ENCODE data around the gene WDFY4. TPM values are rescaled to one million over a fixed set of nuclear protein-coding genes. Genes with fewer than 3 reads are reported as not detected.

Gene WDFY4
- total RNA-seq, 1 experiment from 2014 or later: 0.22 TPM

DNA sequence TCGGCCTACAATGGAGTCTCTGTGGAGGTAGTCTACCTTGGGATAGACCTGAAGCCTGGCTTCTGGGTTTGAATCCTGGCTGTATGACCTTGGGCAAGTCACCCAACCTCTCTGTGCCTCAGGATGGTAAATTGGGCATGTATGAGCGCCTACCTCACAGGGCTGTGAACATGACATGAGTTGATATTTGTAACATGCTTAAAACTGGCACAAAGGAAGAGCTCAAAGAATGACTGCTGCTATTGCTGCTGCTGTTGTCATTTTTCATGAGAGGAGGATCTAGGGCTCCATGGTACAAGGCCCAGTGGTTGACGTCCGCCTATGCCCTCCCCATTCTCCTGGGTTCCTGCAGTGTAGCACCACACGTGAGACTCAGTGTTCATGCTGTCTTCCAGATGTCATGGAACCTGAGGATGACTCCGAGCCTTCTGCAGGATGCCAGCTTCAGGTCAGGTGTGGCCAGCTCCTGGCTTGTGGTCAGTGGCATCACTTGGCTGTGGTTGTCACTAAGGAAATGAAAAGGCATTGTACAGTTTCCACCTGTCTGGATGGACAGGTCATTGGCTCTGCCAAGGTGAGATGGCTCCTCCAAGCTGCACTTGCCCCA lies 95.0 kb downstream of the WDFY4 start:
- POLR2A ChIA-PET: no interaction called here
- H3K79me2 ChIP-seq (ENCODE audit: insufficient read depth, low read length): no peaks in the 10 kb centered on the region
- no peaks in the 10 kb centered on the region for H3K4me1 ChIP-seq (ENCODE audit: control insufficient read depth in 1 of 2, insufficient read depth in 2 of 2, low read length in 2 of 2)
- no peak overlapping the region for H3K9ac ChIP-seq (ENCODE audit: low read length)
- RAD21 ChIA-PET (ENCODE audit: low non-redundant PET in 1 of 2, low total read pairs in 2 of 2, uncharacterized antibody in 2 of 2, unreplicated experiment in 2 of 2): no interaction called here
- H3K4me3 ChIP-seq (replicated peaks in 1 of 2; ENCODE audit: low read depth in 1 of 2, low read length in 2 of 2): no peak overlapping the region
- no TSS peak for BruUV-seq (replicated peaks)
- H3K27me3 ChIP-seq (ENCODE audit: insufficient read depth, low read length): peaks cover 41% of the 10 kb centered on the region
- intact Hi-C loops (cut with micrococcal nuclease): no loop called here
- H3K9me3 ChIP-seq (ENCODE audit: control insufficient read depth in 1 of 2, insufficient read depth in 1 of 2, low read depth in 1 of 2, low read length in 2 of 2): no peaks in the 10 kb centered on the region
- H3K4me2 ChIP-seq (ENCODE audit: low read length): no peak overlapping the region
- CTCF ChIA-PET: no interaction called here
- ATAC-seq: no peak
- TF ChIP-seq, protein P1, sequence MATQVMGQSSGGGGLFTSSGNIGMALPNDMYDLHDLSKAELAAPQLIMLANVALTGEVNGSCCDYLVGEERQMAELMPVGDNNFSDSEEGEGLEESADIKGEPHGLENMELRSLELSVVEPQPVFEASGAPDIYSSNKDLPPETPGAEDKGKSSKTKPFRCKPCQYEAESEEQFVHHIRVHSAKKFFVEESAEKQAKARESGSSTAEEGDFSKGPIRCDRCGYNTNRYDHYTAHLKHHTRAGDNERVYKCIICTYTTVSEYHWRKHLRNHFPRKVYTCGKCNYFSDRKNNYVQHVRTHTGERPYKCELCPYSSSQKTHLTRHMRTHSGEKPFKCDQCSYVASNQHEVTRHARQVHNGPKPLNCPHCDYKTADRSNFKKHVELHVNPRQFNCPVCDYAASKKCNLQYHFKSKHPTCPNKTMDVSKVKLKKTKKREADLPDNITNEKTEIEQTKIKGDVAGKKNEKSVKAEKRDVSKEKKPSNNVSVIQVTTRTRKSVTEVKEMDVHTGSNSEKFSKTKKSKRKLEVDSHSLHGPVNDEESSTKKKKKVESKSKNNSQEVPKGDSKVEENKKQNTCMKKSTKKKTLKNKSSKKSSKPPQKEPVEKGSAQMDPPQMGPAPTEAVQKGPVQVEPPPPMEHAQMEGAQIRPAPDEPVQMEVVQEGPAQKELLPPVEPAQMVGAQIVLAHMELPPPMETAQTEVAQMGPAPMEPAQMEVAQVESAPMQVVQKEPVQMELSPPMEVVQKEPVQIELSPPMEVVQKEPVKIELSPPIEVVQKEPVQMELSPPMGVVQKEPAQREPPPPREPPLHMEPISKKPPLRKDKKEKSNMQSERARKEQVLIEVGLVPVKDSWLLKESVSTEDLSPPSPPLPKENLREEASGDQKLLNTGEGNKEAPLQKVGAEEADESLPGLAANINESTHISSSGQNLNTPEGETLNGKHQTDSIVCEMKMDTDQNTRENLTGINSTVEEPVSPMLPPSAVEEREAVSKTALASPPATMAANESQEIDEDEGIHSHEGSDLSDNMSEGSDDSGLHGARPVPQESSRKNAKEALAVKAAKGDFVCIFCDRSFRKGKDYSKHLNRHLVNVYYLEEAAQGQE (IDR thresholded peaks at IDR 0.05; ENCODE audit: low read depth): no peak
- TF ChIP-seq YY1 (IDR thresholded peaks at IDR 0.05; ENCODE audit: extremely low read depth, insufficient replicate concordance, low read depth, low read length): no peak
- no peak for TF ChIP-seq SRF (IDR thresholded peaks at IDR 0.05; ENCODE audit: low read depth)
- TF ChIP-seq EZH2 (IDR thresholded peaks at IDR 0.05): no peak
- TF ChIP-seq EGR1 (IDR thresholded peaks at IDR 0.05; ENCODE audit: low read depth): no peak
- TF ChIP-seq SP1 (IDR thresholded peaks at IDR 0.05; ENCODE audit: low read depth): no peak
- no peak for TF ChIP-seq FOSL1 (IDR thresholded peaks at IDR 0.05; ENCODE audit: low read depth)
- TF ChIP-seq, protein P2, sequence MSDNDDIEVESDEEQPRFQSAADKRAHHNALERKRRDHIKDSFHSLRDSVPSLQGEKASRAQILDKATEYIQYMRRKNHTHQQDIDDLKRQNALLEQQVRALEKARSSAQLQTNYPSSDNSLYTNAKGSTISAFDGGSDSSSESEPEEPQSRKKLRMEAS (IDR thresholded peaks at IDR 0.05): no peak
- no peak for TF ChIP-seq RAD21 (IDR thresholded peaks at IDR 0.05; ENCODE audit: low read depth)
- no peak for TF ChIP-seq SIN3A (IDR thresholded peaks at IDR 0.05; ENCODE audit: low read depth)
- TF ChIP-seq CBX3 (IDR thresholded peaks at IDR 0.05; ENCODE audit: low read depth): no peak
- no peak for TF ChIP-seq ZNF274 (IDR thresholded peaks at IDR 0.05; ENCODE audit: low read depth, low read length)
- TF ChIP-seq, protein P3, sequence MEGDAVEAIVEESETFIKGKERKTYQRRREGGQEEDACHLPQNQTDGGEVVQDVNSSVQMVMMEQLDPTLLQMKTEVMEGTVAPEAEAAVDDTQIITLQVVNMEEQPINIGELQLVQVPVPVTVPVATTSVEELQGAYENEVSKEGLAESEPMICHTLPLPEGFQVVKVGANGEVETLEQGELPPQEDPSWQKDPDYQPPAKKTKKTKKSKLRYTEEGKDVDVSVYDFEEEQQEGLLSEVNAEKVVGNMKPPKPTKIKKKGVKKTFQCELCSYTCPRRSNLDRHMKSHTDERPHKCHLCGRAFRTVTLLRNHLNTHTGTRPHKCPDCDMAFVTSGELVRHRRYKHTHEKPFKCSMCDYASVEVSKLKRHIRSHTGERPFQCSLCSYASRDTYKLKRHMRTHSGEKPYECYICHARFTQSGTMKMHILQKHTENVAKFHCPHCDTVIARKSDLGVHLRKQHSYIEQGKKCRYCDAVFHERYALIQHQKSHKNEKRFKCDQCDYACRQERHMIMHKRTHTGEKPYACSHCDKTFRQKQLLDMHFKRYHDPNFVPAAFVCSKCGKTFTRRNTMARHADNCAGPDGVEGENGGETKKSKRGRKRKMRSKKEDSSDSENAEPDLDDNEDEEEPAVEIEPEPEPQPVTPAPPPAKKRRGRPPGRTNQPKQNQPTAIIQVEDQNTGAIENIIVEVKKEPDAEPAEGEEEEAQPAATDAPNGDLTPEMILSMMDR (IDR thresholded peaks at IDR 0.05 in 2 of 3, conservative IDR thresholded peaks at IDR 0.05 in 1 of 3; ENCODE audit: borderline replicate concordance in 1 of 3, insufficient read depth in 1 of 3, low read depth in 2 of 3, low read length in 2 of 3): no peak
- TF ChIP-seq, protein P4, sequence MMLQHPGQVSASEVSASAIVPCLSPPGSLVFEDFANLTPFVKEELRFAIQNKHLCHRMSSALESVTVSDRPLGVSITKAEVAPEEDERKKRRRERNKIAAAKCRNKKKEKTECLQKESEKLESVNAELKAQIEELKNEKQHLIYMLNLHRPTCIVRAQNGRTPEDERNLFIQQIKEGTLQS (IDR thresholded peaks at IDR 0.05): no peak
- TF ChIP-seq, protein P5, sequence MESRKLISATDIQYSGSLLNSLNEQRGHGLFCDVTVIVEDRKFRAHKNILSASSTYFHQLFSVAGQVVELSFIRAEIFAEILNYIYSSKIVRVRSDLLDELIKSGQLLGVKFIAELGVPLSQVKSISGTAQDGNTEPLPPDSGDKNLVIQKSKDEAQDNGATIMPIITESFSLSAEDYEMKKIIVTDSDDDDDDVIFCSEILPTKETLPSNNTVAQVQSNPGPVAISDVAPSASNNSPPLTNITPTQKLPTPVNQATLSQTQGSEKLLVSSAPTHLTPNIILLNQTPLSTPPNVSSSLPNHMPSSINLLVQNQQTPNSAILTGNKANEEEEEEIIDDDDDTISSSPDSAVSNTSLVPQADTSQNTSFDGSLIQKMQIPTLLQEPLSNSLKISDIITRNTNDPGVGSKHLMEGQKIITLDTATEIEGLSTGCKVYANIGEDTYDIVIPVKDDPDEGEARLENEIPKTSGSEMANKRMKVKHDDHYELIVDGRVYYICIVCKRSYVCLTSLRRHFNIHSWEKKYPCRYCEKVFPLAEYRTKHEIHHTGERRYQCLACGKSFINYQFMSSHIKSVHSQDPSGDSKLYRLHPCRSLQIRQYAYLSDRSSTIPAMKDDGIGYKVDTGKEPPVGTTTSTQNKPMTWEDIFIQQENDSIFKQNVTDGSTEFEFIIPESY (IDR thresholded peaks at IDR 0.05; ENCODE audit: extremely low read depth, insufficient replicate concordance, low read length): no peak
- no peaks in the 10 kb centered on the region for H4K20me1 ChIP-seq (ENCODE audit: insufficient read depth)
- no peak for DNase-seq (ENCODE audit: low read depth, low spot score)
- H2AFZ ChIP-seq (ENCODE audit: low read depth, low read length, poor library complexity, severe bottlenecking): no peak overlapping the region
- H3K36me3 ChIP-seq (ENCODE audit: control insufficient read depth in 1 of 2, insufficient read depth in 2 of 2, low read length in 2 of 2): no peaks in the 10 kb centered on the region
- no peaks in the 10 kb centered on the region for H3K9me2 ChIP-seq (ENCODE audit: insufficient read depth)
- no peak overlapping the region for H3K27ac ChIP-seq (ENCODE audit: low read depth, low read length)
